GM19193 (cell line): ENCODE measurements around the gene TEX26.

Experiments
- POLR2A ChIP-seq: IDR thresholded peaks from 4 replicates; pipeline ENCODE4 v1.6.1; 2011; ENCODE audit not compliant: insufficient read depth, insufficient read length; ENCODE audit errors: extremely low read depth

TEX26 gene

GRCh38 chr13:30907121-30907861 is 25.2 kb upstream of the TEX26 start:
- TF ChIP-seq POLR2A, result no peak

- no peak for TF ChIP-seq POLR2A
Measured at GRCh38 chr13:30908416-30908980, 24.0 kb upstream of the TEX26 start.

- TF ChIP-seq POLR2A, result no peak
Measured at GRCh38 chr13:30910676-30911075, 21.8 kb upstream of the TEX26 start.

- TF ChIP-seq POLR2A, result no peak
Measured at GRCh38 chr13:30915691-30916541, 16.5 kb upstream of the TEX26 start.

- no peak for TF ChIP-seq POLR2A
Measured at GRCh38 chr13:30916991-30917390, 15.5 kb upstream of the TEX26 start.

GRCh38 chr13:30918662-30919405 is 13.6 kb upstream of the TEX26 start:
- TF ChIP-seq POLR2A, result no peak

- no peak for TF ChIP-seq POLR2A
Measured at GRCh38 chr13:30920162-30920909, 12.1 kb upstream of the TEX26 start.

GRCh38 chr13:30923418-30923817 is 9.0 kb upstream of the TEX26 start:
- no peak for TF ChIP-seq POLR2A

- TF ChIP-seq POLR2A, result no peak
Measured at GRCh38 chr13:30924721-30925120, 7.7 kb upstream of the TEX26 start.

- no peak for TF ChIP-seq POLR2A
Measured at GRCh38 chr13:30925429-30925828, 7.0 kb upstream of the TEX26 start.

- no peak for TF ChIP-seq POLR2A
Measured at GRCh38 chr13:30926781-30927180, 5.7 kb upstream of the TEX26 start.

- no peak for TF ChIP-seq POLR2A
Measured at GRCh38 chr13:30927595-30927994, 4.9 kb upstream of the TEX26 start.

- TF ChIP-seq POLR2A, result no peak
Measured at GRCh38 chr13:30928978-30929377, 3.5 kb upstream of the TEX26 start.

GRCh38 chr13:30933354-30933670 is 856 bp downstream of the TEX26 start:
- no peak for TF ChIP-seq POLR2A

- no peak for TF ChIP-seq POLR2A
Measured at GRCh38 chr13:30934381-30934780, 1.9 kb downstream of the TEX26 start.

GRCh38 chr13:30934803-30935202 is 2.3 kb downstream of the TEX26 start:
- no peak for TF ChIP-seq POLR2A
